HG03575 (cell line): ENCODE measurements around the gene SULT4A1.

ENCODE experiments used
- ATAC-seq: cut with Tn5 transposase; IDR thresholded peaks from one replicate; pipeline ENCODE4 v1.9.1; 2021; ENCODE audit not compliant: unreplicated experiment, insufficient number of reproducible peaks, low FRiP score; ENCODE audit errors: extremely low read depth

SULT4A1 gene

DNA sequence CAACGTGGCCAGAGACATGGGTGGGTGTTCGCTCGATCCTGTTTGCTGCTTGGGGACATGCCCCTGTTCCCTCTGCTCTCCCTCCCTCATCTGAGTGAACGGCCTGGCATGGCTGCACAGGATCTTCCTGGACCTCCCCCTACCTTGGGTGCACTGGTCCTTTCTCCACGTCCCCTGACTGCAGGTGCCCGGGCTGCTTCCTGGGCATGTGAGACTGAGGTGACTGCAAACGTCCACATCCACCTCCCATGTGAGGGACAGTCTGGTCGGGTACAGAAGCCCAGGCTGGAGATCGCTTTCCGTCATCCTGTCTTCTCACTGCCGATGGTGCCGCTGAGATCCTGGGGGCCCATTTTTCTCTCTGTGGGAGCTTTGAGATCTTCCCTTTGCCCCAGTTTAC, 11.8 kb downstream of the SULT4A1 start:
- ATAC-seq, result no peak

DNA sequence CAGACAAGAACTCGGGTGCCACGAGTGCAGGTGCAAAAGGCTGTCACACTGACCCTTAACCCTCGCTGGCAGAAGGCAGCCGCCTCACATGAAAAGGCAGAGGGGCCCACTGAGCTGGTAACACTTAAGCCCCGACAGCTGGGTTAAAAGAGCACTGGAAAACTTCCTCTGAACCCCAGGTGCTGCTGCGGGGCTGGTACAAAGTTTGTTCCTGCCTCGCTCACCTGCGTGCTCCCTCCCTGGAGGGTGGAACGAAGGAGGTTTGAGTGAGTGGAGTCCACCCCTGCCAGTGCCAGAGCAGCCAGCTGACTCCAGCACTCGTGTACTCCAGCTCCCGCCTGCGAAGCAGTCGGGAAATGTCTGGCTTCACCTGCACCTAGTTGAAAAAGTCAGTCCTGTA, 12.6 kb downstream of the SULT4A1 start:
- ATAC-seq, result no peak

DNA sequence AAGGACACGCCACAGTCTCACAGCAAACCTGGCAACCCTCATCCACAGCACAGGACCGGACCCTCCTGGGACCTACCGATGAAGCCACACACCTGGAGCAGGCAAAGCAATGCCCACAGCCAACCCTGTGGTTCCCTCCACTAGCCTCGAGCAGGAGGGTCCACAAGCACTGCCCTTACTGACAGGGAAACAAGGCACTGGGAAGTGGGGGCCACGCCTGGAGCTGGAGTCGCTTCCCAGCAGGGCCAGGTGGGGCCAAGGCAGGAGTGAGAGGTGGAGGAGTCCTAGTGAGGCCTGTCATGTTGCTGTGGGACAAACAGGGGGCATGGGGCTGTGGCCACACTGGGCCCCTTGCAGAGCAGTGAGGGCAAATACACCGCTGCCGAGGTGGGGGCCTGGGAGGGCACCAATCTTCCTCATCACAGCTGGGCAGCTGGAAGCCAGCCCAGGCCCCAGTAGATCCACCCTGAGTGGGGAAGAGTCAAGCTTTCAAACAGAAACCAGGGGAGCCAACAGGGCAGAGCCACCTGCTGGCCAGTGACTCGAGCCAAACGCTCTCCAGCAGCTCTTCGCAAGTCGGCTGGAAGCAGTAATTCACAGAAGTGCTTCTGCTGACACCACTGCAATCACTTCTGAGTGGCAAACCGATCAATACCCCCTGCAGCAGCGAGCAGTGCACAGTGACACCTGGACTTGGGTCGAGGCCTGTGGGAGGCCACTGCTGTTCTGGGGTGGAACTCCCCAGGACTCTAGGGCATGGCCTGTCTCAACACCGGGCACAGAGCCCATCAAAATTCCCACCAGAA, 13.7 kb downstream of the SULT4A1 start:
- no peak for ATAC-seq

DNA sequence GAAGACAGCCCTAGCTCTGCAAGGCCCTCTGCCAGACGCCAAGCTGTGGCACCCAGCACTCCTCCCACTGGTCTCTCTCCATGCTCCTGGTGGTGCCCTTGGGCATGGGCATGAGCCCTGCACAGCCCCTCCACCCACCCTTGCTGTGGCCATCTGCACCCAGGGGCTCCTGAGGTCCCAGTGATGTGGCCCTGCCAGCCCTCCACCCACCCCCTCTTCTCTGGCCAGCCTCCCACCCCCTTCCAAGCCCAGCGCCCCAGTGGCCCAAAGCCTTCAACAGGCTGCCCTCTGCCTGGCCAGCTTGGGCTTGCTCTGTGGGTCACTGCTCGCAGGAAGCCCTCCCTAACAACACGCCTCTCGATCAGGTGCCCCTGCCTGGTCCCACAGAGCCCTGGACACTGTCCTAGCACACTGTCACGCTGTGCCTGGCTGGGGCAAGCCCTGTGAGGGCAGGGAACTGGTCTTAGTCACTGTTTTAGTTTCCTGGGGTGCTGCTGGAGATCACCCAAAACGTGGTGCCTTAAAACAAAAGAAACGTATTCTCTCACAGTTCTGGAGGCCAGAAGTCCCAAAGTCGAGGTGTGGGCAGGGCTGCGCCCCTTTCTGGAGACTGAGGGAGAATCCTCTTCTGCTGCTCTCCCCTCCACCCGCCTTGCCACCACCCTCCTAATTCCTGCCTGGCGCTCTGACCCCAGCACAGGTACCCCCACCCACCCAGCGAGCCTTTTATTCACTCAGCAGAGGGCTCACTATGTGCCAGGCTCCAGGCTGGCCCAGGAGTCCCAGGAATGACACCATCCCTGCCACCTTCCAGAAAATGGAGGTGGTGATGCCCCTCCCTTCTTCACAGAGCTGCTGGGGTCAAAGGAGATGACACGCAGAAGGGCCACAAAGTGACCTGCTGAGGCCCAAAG, 14.7 kb downstream of the SULT4A1 start:
- ATAC-seq, result no peak

DNA sequence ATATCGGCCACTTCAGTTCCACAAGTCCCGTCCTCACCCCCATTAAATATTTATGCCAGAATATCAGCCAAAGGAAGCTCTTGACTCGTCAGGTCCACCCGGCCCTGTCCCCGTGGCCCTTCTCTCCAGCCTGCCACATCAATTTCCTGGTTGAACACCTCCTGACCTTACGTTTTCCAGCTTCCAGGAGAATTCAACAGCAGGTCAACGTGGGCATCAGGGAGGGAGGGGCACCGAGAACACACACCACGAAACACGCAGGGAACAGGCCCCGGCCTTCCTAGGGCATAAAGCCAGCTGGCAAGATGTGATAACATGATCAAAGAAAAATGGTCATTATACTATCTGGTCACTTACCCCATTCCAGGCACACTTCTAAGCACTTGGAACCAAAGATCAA, 15.3 kb downstream of the SULT4A1 start:
- no peak for ATAC-seq

DNA sequence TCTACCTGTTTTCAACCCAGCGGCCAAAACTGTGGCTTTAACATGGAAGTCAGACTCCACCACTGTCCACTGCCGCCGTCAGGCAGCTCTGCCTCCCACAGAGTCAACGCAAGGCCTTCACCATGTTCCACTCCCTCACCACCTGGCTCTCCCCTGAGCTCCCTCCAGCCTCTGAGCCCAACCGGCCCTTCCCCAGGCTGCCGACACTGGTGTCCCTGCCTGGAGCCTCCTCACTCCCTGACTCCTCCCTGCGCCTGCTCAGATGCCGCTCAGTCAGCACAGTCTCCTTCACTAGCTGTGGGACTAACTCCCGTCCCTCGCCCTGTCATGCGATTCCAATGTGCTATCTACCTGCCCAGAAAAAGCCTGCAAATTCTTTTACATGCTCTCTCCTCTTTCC, 16.3 kb downstream of the SULT4A1 start:
- ATAC-seq, result no peak

DNA sequence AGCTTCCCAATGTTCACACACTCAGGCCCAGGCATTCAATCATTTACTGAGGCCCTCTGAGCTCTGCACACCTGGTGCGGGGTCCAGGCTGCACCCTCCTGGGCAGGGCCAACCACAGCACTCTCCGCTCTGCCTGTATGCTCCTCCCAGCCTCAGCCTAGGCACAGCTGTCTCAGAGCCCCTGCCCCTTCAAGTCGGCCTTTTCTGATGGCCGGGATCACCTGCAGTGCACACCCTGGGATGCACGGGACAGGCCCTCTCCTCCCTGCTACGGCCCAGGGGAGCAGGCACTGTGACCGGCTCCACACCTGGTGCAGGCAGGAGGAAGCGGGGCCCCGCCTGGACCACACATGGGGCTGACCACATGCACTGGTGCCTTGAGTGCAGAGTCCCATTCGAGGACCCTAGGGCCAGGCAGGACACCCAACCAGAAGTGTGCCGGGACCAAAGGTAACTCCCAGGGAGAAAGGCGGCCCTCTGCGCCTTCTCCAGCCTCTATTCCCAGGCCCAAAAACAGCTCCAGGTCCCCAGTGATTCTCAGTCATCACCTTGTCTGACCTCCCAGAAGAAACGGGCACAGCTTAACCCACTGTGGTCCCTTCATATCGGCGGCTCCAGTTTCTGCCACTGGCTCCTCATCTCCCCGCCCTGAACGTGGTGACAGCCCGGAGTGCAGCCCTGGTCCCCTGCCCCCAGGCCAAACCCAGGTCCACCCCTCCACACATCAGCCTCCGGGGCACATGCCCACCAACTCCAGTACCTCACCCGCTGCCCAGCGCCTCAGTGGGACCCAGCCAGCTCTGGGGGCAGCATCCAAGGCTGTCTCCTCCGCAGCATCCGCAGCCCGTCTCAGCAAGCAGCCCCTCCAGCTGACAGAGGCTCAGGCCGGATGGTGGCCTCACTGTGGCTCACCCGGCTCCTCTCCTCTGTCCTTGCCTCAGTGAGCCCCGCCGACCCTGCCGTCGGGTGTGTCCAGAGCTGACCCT, 17.5 kb downstream of the SULT4A1 start:
- ATAC-seq, result no peak

DNA sequence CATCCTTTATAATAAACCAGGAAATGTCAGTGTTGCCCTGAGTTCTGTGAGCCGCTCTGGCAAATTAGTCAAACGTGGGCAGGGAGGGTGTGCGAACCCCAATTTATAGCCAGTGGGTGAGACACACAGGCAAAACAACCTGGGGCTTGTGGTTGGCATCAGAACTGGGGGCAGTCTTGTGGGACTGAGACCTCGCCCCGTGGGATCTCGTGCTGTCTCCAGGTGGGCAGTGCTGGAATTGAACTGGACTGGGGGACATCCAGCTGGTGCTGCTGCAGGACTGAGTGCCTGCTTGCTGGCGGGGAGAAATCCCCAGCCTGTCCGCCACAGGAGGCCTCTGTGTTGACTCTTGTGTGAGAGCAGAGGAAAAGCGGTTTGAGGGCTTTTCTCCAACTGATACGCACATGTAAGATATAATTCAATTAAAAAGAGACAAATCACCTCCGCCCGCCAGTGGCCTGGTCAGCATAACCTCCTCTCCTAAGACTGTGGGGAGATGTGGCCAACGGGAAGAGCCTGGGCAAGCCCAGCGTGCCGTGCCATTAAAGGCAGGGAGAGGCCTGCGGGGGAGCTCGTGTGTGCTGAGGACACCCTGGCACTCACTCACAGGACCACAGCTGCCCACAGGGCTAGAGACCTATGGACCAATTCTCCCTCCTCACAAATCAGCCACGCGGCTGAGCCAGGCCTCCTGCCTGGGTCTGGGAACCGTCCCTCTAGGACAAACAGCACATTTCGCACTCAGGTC, 18.4 kb downstream of the SULT4A1 start:
- ATAC-seq, result no peak

DNA sequence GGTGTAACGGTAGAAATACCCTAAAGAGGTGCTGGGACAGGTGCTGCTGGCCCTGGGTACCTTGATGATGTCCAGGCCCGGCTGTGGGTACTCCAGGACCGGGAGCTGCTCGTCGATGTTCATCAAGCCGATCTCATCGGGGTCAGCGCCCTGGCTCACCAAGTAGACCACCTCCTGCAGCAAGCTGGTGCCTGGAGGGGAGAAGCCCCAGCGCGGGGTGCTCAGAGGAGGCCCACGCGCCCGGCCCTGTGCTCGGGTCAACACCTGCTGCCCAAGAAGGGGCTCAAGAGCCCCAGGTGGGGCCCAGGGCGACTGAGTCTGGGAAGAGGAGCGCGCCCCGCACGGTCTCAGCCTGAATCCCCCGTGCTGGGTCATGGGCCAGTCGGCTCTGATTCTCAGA, 20.6 kb downstream of the SULT4A1 start:
- no peak for ATAC-seq

DNA sequence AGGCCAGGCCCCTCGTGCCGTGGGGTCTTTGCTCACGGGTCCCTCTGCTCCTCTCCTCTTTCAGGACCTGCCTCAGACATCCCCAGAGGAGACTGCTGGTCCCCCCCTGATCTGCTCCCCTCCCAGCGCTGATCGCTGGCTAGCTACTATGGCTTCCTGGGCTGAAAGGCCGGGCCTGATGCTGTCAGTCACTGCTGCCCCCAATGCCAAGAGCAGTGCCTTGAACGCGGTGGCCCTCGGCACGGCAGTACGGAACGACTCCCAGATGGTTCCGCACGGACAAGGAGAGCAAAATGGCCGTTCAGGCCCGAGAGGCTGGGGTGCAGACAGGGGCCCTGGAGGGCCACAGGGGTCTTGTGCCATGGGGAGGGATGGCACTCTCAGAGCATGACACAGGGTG, 21.5 kb downstream of the SULT4A1 start:
- no peak for ATAC-seq

DNA sequence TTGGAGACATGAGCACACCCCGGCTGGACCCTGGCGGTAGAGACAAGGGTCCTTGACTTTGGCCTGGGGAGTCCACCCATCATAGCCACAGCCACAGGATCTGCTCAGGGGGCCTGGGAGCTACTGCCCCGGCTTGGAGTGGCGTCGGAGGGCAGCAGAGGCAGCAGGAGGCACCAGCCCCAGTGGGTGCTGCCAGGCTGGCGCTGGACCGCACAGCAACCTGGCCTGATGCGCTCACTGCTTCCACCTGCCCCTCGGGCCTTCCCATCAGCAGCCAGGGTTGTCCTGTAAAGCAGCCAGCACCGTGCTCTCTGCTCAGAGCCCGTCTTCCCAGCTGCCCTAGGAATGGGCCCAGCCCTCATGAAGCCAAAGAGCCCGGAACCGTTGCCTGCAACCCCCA, 21.9 kb downstream of the SULT4A1 start:
- ATAC-seq, result no peak

DNA sequence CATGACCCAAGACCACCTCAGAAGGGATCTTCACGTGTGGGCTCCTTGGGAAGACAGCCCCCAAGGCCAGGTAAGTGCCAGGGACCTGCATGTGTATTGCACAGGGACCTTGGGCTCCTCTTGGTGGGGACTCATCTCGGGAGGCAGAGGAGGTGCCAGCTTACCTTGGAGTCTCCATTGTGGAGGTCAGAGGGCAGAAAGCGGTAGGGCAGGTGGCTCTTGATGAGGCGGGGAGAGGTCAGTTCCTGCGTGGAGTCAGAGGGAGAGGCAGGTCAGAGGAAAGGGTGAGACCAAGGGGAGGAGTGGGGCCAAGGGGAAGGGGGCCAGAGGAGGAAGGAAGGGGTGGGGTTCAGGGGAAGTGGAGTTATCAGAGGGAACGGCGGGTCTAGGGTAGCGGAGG, 22.5 kb downstream of the SULT4A1 start:
- no peak for ATAC-seq

DNA sequence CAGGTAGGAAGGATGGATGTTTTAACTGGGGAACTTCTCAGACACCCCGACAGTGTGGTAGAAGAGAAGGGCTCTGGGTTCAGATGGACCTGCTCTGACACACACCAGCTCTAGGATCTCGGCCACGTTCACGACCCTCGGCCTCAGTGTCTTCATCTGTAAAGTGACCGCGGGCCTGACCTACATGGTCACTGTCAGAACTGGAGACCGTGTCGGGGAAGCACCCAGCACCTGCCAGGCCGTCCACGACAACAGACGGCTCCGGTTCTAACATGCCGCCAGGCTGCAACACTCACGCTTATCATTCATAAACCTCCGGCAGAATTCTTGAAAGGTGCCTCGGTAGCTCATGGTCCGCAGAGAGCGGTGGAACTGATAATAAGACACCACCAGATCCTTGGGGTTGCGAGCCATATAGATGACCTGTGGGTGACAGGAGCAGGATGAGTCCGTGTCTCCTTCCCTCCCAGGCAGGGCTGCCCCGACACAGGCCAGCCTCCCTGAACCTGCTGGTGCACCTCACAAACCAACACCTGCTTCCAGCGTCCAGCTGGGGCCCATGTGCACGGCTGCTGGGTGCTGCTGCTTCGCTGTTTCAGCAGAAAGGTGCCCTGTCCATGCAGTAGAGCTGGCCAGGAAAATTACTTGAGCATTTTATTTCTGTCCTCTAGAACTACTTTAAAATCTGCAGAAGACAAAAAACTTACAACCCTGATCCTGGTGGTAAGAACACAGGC, 23.6 kb downstream of the SULT4A1 start:
- no peak for ATAC-seq

DNA sequence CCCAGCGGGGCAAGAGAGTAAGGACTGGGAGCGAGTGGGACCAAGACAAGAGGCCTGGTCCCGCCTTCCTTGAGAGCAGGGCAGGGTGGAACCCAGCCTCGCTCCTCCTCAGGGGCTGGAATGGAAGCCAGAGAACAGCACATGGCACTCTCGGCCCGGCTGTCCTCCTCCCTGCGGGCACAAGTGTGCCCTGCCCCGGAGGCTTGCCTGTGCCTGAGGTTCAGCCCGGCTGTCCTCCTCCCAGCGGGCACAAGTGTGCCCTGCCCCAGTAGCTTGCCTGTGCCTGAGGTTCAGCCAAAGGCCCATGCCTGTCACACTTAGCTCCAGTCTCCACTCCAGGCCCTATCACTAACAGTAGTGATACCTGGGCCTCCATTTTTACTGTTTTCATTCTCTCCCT, 24.2 kb downstream of the SULT4A1 start:
- ATAC-seq, result no peak

DNA sequence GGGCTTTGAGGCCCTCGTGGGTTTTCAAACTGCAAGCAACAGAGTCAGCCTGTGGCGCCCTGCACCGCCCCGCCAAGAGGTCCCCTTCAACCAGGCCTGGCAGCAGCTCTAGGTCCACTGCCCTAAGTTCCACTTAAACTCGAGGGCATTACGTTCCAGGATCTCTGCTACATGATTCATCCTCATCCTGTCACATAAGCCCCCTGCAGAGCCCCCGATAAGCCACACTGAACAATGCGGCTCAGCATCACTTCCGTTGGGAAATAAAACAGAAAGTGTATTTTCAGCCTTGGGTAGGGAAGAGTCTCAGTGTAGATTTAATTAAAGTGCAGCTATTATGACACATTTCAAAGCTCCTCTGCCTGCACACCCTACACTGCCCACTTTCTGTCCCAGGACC, 24.6 kb downstream of the SULT4A1 start:
- no peak for ATAC-seq

DNA sequence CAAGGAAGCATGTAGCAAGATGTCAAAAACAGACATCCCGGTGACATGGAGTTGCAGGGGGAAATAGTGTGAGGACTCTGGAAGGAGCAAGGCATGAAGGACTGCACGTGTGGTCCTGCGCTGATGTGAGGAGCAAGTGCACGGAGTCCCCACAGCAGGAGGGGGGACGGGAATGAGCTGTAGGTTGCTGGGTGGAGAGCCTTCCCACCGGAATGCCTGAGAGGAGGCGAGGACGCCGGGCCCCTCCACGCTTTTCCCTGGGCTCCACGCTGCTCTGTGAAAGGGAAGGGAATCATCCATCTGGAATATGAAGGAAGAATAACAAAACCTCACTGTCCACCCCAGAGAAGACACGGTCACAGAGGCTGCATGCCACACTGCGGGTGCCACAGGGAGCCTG, 26.6 kb downstream of the SULT4A1 start:
- no peak for ATAC-seq

DNA sequence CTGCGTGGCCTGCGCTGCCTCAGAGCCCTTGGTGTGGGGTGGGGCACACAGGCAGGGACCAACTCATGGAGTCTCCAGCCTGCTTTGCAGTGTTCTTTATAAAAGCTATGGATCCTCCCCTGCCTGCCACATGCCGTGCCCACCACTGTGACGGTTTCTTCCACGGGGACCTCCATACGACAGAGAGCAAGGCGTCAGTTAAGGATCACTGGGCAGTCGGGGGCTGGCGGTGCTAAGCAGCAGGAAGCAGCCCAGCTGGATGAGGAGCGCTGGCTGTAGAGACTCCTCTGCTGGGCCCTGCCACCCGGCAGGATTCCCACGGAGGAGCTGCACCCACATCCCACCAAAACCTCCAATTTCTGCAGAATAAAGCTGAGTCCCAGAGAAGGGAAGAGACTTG, 27.1 kb downstream of the SULT4A1 start:
- ATAC-seq, result no peak
